Peyer's patch (tissue), 4 donors: ENCODE data around the gene SLC25A27. TPM values are rescaled to one million over a fixed set of nuclear protein-coding genes. Genes with fewer than 3 reads are reported as not detected.

Experiments used
- DNase-seq, 3 donors: peaks; one replicate each; pipeline ENCODE4 v3.0.0-alpha.2; 2017 to 2019
- H3K27ac ChIP-seq, 4 donors: fragments of 200-600 bp; sonication (generic); one replicate each; pipeline ENCODE4 v1.5.1; 2016 to 2019
- H3K27me3 ChIP-seq, 2 donors: fragments of 200-600 bp; sonication (generic); one replicate each; pipeline ENCODE4 v1.5.1; 2019
- H3K36me3 ChIP-seq, 3 donors: fragments of 200-600 bp; sonication (generic); one replicate each; pipeline ENCODE4 v1.5.1; 2016 to 2019
- H3K4me1 ChIP-seq, 4 donors: fragments of 200-600 bp; sonication (generic); one replicate each; pipeline ENCODE4 v1.5.1; 2016 to 2019
- H3K4me3 ChIP-seq, 4 donors: fragments of 200-600 bp; sonication (generic); 1 replicate in 3 of 4; 2 replicates in 1 of 4; pipeline ENCODE4 v1.5.1; 2016 to 2019; ENCODE audit warnings: mild to moderate bottlenecking in 1 of 4
- H3K9me3 ChIP-seq, 4 donors: fragments of 200-600 bp; sonication (generic); one replicate each; pipeline ENCODE4 v1.5.1; 2016 to 2019; ENCODE audit warnings: mild to moderate bottlenecking in 1 of 4
- CTCF ChIP-seq, 6 experiments: fragments of 450-650 bp in 4 of 6; fragments of 200-600 bp in 2 of 6; sonication (generic) in 1 of 6; IDR thresholded peaks; one replicate each; pipeline ENCODE4 v1.5.1; 2017 to 2019; ENCODE audit warnings: antibody characterized with exemption in 6 of 6, mild to moderate bottlenecking in 3 of 6, moderate library complexity in 1 of 6
- POLR2A ChIP-seq, 2 donors: fragments of 450-650 bp; IDR thresholded peaks; one replicate each; pipeline ENCODE4 v1.5.1; 2017; ENCODE audit warnings: antibody characterized with exemption in 2 of 2, mild to moderate bottlenecking in 2 of 2, moderate library complexity in 2 of 2
- total RNA-seq, 4 donors: library from RNA; depleted of rRNA; stranded (reverse); fragments of >200 nt; gene quantifications; one replicate each; pipeline ENCODE4 v1.1.0, GENCODE V29; 2016

SLC25A27 gene
- total RNA-seq: 10 to 100 TPM; 14.9 to 57.8 (median 25.8) TPM

- H3K4me1 ChIP-seq: peaks cover 0 to 12% (median 0%) of the 10 kb centered on the region in 4 donors
- peak within 1 kb of the TSS; percentile 53 to 84 (median 66) for H3K4me3 ChIP-seq
- TF ChIP-seq POLR2A (IDR thresholded peaks at IDR 0.05) (peak; percentile 30 to 31), CTCF (IDR thresholded peaks at IDR 0.05) (no peak)
- DNase-seq: peak; percentile 81 to 96 (median 96)
- H3K27ac ChIP-seq: peak within 1 kb of the TSS; percentile 8 to 79 (median 48)
- no peaks in the 10 kb centered on the region for H3K27me3 ChIP-seq
- no peaks in the 10 kb centered on the region for H3K36me3 ChIP-seq
- no peaks in the 10 kb centered on the region for H3K9me3 ChIP-seq
These were observed at the start of gene SLC25A27, which contains the start of gene CYP39A1 for GRCh38 chr6:46652603-46653438. TSS of gene SLC25A27 (plus strand) at chr6:46652975. CDS start at chr6:46653193, 218 bp downstream. TSS of gene CYP39A1 (minus strand) at chr6:46652818. CDS start at chr6:46652582, 236 bp downstream.

DNA sequence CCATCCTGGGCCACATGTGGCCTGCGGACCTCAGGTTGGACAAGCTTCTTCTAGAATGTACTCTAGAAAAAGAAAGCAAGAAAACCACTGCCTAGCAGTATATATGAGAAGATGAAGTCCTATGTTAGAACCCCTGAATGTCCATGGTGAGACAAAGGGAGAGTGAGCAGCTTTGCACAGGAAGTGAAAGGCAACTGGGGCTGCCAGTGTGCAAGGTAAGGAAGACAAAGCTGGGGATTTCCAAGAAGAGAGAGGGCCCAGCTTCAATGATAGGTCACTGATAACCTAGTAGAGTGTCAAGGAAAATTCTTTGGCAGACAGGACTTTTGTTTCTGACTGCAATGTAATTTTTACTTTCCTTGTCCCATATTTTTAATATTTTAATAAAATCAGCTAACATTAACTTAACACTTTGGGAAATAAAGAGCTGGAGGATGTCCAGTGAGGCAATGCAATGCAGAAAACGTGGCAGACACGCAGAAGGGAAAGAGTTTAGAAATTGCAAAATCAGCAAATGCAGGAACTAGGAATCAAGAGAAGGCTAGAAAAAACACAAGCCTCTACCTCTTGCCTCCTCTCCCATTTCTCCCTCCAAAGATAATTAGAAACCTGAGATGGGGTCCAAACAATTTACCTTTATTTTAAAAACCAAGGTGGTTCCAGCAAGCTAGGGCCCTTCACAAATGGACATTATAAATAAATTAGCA, 47.5 kb upstream of the SLC25A27 start:
- H3K27me3 ChIP-seq: no peaks in the 10 kb centered on the region
- H3K4me1 ChIP-seq: no peaks in the 10 kb centered on the region
- no peaks in the 10 kb centered on the region for H3K36me3 ChIP-seq
- DNase-seq: no peak
- no peak for TF ChIP-seq POLR2A (IDR thresholded peaks at IDR 0.05)
- no peaks in the 10 kb centered on the region for H3K9me3 ChIP-seq
- no peak overlapping the region for H3K27ac ChIP-seq
- no peak overlapping the region for H3K4me3 ChIP-seq

- no peak overlapping the region for H3K4me3 ChIP-seq
- H3K27ac ChIP-seq: no peak overlapping the region
- H3K36me3 ChIP-seq: no peaks in the 10 kb centered on the region
- no peak for TF ChIP-seq POLR2A (IDR thresholded peaks at IDR 0.05)
- TF ChIP-seq CTCF (IDR thresholded peaks at IDR 0.05): no peak
- no peaks in the 10 kb centered on the region for H3K4me1 ChIP-seq
- H3K9me3 ChIP-seq: no peaks in the 10 kb centered on the region
- no peak for DNase-seq
- H3K27me3 ChIP-seq: no peaks in the 10 kb centered on the region
These were observed 46.4 kb upstream of the SLC25A27 start for GRCh38 chr6:46606338-46606737.

GRCh38 chr6:46610862-46611553, 41.8 kb upstream of the SLC25A27 start:
- no peak overlapping the region for H3K27ac ChIP-seq
- no peaks in the 10 kb centered on the region for H3K36me3 ChIP-seq
- H3K9me3 ChIP-seq: no peaks in the 10 kb centered on the region
- TF ChIP-seq CTCF (IDR thresholded peaks at IDR 0.05) (no peak), POLR2A (IDR thresholded peaks at IDR 0.05) (no peak)
- DNase-seq: no peak
- no peak overlapping the region for H3K4me3 ChIP-seq
- H3K4me1 ChIP-seq: no peaks in the 10 kb centered on the region
- H3K27me3 ChIP-seq: no peaks in the 10 kb centered on the region

GRCh38 chr6:46612645-46613044, 40.1 kb upstream of the SLC25A27 start:
- no peaks in the 10 kb centered on the region for H3K36me3 ChIP-seq
- H3K9me3 ChIP-seq: no peaks in the 10 kb centered on the region
- no peaks in the 10 kb centered on the region for H3K4me1 ChIP-seq
- no peak for TF ChIP-seq CTCF (IDR thresholded peaks at IDR 0.05)
- TF ChIP-seq POLR2A (IDR thresholded peaks at IDR 0.05): no peak
- H3K4me3 ChIP-seq: no peak overlapping the region
- H3K27me3 ChIP-seq: no peaks in the 10 kb centered on the region
- no peak overlapping the region for H3K27ac ChIP-seq
- DNase-seq: no peak
